GM23248 (cell line): ENCODE data around the gene ABCC3.

Source experiments
- EZH2 ChIP-seq: fragments of 200-600 bp; sonication (generic); IDR thresholded peaks from 2 replicates; pipeline ENCODE4 v1.6.1; 2018; ENCODE audit warnings: antibody characterized with exemption, mild to moderate bottlenecking; ENCODE audit not compliant: insufficient read depth, poor library complexity, severe bottlenecking
- EZH2phosphoT487 ChIP-seq: fragments of 200-600 bp; sonication (generic); IDR thresholded peaks from 2 replicates; pipeline ENCODE4 v1.6.1; 2018; ENCODE audit warnings: antibody characterized with exemption, moderate library complexity, mild to moderate bottlenecking, low read depth; ENCODE audit not compliant: insufficient read depth

DNA sequence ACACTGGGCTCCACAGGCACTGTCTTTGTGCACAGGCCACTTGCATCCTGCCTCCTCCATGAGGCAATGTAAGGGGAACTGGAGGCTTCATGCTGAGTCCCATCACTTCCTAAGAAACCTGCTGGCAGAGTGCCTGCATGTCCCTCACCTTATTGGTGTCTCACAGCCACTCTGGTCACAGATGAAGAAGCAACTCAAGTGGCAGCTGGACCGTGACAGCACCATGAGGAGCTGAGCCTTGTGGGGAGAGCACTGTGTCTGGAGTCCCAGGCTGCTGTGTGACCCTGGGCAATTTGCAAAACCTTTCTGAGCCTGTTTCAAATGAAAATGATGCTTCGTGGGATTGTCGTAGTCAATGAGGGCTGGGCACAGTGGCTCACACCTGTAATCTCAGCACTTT lies 53.6 kb downstream of the ABCC3 start:
- TF ChIP-seq EZH2 (no peak), EZH2phosphoT487 (no peak)
